ENCODE data around the gene TLE5.

- no peak for TF ChIP-seq POLR2A (IDR thresholded peaks at IDR 0.05)
- TF ChIP-seq CTCF (IDR thresholded peaks at IDR 0.05) = no peak
These were observed 44.4 kb downstream of the TLE5 start for GRCh38 chr19:3017923-3018322.
